ENCODE data around the gene CEACAM16. TPM values are rescaled to one million over a fixed set of nuclear protein-coding genes. Genes with fewer than 3 reads are reported as not detected.

Gene CEACAM16
- total RNA-seq, 4 donors from 2014 or later: 0.40 TPM; not detected in 3

GRCh38 chr19:44712864-44713515 lies 14.0 kb downstream of the CEACAM16 start:
- Histone ChIP-seq H3K27me3 (no peaks in the 10 kb centered on the region), H3K9me3 (no peaks in the 10 kb centered on the region), H3K36me3 (no peaks in the 10 kb centered on the region), H3K4me1 (peaks cover 18 to 19% of the 10 kb centered on the region in 2 donors), H3K27ac (peak overlapping the region in 2 of 3 donors; percentile 36 to 61), H3K4me3 (replicated peaks in 1 of 3) (no peak overlapping the region)
- DNase-seq: no peak
- TF ChIP-seq CTCF (IDR thresholded peaks at IDR 0.05): no peak
- no peak for TF ChIP-seq POLR2A (IDR thresholded peaks at IDR 0.05)
- intact Hi-C loops (cut with DNase I): no loop called here
- 64 to 74% methylated on average over 2 to 4 of the region's 4 CpGs for WGBS, 2 donors

- TF ChIP-seq POLR2A (IDR thresholded peaks at IDR 0.05) (no peak), CTCF (IDR thresholded peaks at IDR 0.05) (no peak)
- Histone ChIP-seq H3K36me3 (no peaks in the 10 kb centered on the region), H3K27ac (no peak overlapping the region), H3K27me3 (no peaks in the 10 kb centered on the region), H3K4me3 (replicated peaks in 1 of 3) (no peak overlapping the region), H3K4me1 (peaks cover 34% of the 10 kb centered on the region in 2 donors), H3K9me3 (no peaks in the 10 kb centered on the region)
- intact Hi-C loops (cut with DNase I): no loop called here
- WGBS, 2 donors: 45 to 50% methylated on average over 2 of the region's 2 CpGs
- DNase-seq: no peak
Measured at GRCh38 chr19:44714597-44715169, 15.7 kb downstream of the CEACAM16 start.

- Histone ChIP-seq H3K27ac (peak overlapping the region; percentile 92 to 99 (median 95)), H3K4me1 (peaks cover 29 to 43% of the 10 kb centered on the region in 2 donors), H3K4me3 (replicated peaks in 1 of 3) (no peak overlapping the region), H3K27me3 (no peaks in the 10 kb centered on the region), H3K36me3 (no peaks in the 10 kb centered on the region), H3K9me3 (no peaks in the 10 kb centered on the region)
- 89 to 91% methylated on average over 6 of the region's 6 CpGs for WGBS, 2 donors
- intact Hi-C loops (cut with DNase I): no loop called here
- TF ChIP-seq CTCF (IDR thresholded peaks at IDR 0.05) (no peak), POLR2A (IDR thresholded peaks at IDR 0.05) (no peak)
- DNase-seq: no peak
Measured at GRCh38 chr19:44717603-44718002, 18.7 kb downstream of the CEACAM16 start.

GRCh38 chr19:44718441-44719261 lies 19.7 kb downstream of the CEACAM16 start:
- no peaks in the 10 kb centered on the region for H3K9me3 ChIP-seq
- 12 to 15% methylated on average over 8 to 11 of the region's 11 CpGs for whole genome bisulfite sequencing, 2 donors
- H3K4me3 ChIP-seq (replicated peaks in 1 of 3): no peak overlapping the region
- H3K36me3 ChIP-seq: no peaks in the 10 kb centered on the region
- no peak for TF ChIP-seq CTCF (IDR thresholded peaks at IDR 0.05)
- TF ChIP-seq POLR2A (IDR thresholded peaks at IDR 0.05): peak in 1 of 2 donors; percentile 28
- intact Hi-C loops (cut with DNase I): no loop called here
- H3K4me1 ChIP-seq: peaks cover 24 to 46% of the 10 kb centered on the region in 2 donors
- H3K27ac ChIP-seq: peak overlapping the region; percentile 92 to 99 (median 95)
- no peaks in the 10 kb centered on the region for H3K27me3 ChIP-seq
- DNase-seq: peak; percentile 96
